ENCODE results near the gene COMMD2.

The COMMD2 gene

DNA sequence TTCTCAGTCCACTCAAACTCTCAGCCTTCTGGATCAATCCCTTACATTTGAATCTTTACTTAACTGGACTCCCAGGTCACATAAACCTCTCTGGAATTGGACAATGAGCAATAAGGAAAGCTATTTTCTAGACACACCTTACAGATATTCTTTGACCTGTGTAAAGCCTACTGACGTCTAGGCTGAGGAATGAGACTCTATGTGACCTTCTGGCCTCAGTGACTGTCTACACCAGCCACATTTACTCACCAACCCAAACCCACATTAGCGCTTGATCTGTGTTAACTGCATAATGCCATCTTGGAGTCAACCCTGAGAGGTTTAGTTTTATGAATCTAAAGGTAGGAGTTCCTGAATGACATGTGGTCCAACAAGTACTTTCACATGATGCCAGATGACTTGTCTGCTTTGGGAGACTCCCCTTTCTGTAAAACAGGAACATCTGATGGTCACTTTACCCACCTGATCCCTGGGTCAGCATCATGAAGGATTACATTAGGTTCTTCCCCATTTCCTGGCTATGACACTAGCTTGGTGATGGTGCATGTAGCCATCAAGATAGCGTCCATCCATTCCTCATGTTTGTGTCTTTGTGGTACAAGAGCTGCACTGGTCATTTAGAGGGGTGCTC is 11.4 kb upstream of the COMMD2 start:
- DNase-seq = no peak

DNA sequence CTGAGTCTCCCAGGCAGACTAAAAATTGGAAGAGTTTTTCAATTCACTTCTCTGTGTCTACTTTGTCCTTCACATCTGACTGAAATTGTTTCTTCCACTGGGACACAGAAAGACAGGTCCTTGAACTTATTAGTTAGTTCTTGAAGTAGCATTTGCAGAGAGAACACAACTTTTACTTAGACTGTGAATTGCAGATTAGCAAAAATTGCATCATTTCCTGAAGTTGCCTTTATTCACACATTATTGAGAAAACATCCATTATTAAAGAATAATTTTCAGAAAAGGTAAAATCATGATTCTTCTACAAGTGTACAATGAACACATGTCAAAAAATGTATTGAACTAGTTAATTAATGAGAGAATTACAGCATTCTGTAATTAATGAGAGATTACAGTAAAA is 1.4 kb upstream of the COMMD2 start:
- DNase-seq = no peak

DNA sequence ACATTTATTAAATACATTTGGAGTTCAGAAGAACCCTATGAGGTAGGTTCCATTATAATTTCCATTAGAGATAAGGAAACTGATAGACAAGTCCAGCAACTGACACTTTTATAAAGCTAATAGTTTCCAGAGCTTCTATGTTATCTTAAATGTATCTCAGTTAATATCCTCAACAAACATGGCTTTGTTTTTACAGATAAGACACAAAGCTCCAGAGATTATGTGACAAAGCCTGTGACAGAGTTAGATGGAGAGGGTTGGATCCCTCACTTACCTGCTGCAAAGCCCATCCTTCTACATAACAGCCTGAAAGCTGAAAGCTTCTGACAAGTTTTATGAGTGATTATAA is 473 bp upstream of the COMMD2 start:
- DNase-seq = no peak

DNA sequence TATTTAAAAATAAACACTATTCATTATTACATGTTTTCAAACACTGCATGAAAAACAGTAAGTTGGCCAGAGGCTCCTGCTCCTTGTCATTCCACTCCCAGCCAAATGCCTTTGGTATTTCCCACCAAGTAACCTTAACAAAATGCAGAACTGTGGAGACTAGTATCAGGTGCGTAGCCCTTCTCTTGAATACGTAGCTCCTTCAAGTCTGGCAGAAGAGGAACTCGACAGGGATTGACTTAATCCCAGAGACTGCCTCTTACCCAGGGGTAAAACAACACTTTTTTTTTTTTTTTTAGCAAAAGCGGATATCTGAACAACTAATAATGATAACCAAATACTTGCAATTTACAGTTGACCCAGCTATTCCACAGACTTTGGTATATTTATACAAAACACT is 738 bp downstream of the COMMD2 start:
- peak; percentile 6 for DNase-seq

DNA sequence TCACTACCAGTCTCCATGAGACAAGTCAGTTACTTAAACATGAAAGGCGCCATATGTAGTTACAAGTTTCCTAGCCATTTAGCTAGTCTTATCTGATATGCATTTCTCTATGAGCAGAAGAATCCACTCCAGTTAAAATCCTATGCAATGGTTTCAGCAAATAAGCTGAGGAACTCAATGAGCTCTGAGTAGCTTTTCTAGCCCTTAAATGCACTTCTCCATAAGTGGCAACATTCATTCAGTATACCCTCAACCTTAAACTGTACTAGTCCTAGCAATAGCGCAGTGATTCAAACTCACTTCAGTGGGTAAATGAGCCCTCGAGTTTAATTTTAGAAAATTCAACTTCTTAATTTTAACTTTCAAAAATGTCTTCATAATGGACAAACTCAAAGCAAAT is 7.7 kb downstream of the COMMD2 start:
- no peak for DNase-seq

DNA sequence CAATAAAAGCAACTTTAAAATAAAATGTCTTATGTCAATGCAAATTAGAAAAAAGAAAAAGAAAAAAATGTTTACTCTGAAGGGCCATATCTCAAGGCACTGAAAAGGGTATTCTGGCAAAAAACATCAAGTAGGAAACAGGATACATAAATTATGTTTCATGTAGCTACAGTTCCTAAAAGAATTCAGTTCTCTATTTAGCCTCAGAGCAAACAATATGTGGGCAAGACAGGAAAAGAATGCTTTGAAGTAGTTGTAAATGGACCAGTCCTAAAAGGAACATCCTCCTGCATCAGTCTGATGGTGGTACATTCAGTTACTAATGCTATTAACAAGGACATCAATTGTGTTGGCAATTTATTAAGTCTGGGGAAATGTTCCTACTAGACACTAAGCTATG is 8.1 kb downstream of the COMMD2 start:
- DNase-seq = no peak

DNA sequence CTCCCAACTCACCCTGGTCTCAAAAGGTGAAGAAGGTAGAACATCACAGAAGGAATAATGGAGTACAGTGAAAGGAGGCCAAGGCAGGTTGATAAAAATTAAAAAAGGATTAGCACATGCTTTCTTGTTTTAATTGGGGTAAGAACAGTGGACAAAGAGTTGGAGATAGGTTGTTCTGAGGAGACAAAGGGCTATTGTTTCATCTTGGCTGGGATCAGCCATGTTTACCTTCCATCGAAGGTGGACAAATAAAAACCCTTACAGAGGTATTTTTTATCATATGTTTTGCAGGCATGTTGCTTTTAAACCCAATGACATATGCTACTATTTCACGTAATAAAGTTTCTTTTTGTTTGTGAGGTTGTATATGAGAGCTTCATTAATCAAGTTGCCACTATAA is 12.9 kb downstream of the COMMD2 start:
- no peak for DNase-seq

DNA sequence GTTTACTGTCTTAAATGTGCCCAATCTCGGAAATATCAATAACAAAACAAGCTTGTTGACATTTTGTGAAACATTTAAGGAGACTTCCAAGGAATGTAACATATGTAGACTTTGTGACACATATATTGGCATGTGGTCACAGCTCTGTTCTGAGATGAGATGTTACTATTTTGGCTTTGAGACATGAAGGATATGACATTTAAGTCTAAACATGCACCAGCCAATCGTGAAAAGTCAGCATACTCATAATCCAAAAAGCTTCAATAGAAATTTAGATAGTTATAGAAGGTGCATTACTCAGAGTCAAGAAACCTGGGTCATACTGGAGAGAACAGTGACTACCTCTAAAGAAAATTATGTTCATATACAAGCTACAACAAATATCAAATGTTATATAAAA is 13.4 kb downstream of the COMMD2 start:
- DNase-seq = no peak

DNA sequence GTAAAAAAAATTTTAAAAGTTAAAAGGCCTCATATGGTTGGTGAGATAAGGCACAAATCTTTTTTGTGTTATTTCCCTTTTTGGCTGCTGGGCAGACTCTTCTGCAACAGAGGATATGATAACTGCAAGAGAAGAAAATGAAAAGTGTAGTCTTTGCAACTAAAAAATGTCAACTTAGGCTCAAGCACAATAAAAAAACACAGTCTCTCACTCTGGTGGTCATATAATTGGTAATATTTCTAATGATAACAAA is 15.4 kb downstream of the COMMD2 start:
- no peak for DNase-seq

DNA sequence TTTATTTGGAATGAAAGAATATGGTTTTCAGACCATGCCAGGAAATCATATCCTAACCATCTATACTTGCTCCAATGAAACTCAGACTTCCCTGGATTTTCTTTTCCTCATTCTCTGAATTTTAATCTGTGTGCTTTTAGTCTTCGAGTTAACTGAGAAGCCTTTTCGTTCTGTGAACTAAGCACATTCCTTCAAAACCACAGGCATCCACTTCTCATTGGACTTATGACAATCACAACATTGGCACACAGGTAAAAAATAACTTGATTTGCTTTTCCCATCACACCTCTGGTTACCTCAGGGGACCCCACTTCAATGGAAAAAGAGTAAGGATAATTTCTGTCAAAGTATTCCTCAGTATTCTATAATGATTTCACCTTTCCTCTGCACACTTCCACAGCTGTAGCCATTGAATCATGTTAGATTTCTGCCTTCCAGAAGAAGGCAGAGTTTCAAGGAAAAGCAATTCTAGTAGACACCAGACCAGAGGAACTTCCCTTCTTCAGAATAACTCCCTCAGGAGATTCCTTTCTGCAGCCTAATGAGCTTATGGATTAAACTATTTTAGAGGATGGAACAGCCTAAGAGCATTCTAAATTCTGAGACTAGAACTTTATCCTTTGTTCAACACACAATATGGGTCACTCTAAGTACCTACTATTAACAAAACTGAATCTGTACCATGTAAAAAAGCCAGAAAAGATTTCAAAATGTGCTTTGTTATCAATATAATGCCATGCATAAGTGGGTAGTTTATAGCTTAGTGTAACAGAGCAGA is 15.9 kb downstream of the COMMD2 start:
- no peak for DNase-seq

DNA sequence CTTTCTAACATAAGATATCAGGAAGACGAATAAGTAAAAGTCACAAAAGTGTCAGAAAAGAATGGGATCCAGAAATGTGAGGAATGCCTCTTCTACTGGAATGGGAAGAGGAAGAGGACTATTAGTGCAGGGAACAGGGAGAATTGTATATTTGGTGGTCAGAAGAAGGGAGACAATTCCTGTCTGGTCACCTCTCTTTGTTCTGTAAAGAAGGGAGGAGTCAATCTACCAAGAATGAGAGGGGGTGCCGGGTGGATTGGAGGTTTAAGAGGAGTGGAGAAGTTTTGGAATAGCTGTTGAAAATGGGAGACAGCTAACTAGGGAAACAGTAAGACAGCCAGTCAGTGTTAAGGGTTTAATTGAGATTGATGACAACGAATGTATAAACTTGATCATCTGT is 20.1 kb downstream of the COMMD2 start:
- DNase-seq = no peak

DNA sequence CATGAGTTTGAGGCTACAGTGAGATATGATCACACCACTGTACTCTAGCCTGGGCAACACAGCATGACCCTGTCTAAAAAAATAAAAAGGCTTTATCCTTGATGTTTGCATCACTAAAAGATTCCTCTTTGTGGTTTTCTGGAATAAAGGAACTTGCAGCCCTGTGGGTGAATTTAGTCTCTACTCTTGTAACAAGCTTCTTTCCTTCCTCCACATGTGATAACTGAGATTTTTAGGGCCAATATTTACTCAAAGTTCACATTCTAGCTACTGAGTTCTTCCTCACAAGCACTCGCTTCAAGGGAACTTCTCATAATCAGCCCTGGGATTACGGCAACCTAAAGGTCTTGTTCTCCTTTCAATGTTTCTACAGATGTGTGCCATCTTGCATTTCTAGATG is 24.6 kb downstream of the COMMD2 start:
- DNase-seq = no peak

DNA sequence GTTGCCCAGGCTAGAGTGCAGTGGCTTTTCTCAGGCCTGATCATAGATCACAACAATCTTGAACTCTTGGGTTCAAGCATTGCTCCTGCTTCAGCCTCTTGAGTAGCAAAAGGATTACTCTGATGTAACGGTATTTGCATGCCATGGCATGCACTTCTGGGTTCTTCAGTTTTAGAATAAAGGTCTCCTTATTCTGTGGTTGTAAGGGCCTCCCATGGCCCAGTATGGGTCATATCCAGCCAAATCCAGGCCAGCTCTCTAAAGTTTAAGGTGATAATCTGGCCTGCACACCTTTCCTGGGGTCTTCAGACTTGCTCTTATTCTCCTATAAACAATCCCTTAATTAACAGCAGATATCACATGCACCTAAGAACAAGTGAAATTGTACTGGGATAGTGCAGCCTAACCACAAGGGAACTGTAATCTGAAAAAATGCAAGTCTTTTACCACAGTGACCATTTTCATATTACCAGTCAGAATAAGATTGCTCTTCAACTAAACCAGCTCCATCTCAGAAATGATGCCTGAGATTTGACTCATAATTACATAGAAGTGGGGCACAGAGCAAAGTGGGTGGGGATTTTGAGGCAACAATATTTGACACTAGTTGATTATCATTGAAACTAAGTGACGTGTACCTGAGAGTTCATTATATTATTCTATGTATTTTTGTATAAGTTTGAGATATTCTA is 25.4 kb downstream of the COMMD2 start:
- DNase-seq = no peak

DNA sequence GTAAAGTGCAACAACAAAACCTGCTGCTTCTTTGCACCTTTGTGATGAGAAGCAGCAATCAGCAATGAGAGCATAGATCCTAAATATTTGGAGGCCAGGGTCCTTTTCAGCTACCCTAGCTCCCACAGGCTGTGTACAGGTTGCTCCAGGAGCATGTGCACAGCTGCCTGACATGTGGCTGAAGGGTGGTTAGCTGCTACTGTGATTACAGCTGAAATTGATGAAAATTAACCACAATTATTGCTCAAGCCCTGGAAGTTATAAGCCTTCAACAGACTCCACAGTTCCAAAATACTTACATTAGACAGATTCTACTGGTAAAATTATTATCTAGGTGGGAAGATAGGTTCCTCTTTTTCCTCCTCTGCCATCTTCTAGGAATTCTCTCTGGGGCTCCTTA is 28.5 kb downstream of the COMMD2 start:
- no peak for DNase-seq

DNA sequence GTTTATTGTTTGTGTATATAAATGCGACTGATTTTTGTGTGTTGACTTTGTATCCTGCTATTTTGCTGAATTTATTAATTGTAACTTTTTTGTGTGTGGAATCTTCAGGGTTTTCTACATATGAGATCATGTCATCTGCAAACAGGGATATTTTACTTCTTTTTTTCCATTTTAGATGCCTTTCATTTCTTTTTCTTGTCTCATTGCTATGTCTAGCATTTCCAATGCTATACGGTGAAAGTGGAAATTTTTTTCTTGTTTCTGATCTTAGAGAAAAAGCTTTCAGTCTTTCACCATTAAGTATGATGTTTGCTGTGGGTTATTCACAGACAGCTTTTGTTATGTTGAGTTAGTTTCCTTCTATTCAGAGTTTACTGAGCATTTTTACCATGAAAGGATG is 31.4 kb downstream of the COMMD2 start:
- DNase-seq = no peak

DNA sequence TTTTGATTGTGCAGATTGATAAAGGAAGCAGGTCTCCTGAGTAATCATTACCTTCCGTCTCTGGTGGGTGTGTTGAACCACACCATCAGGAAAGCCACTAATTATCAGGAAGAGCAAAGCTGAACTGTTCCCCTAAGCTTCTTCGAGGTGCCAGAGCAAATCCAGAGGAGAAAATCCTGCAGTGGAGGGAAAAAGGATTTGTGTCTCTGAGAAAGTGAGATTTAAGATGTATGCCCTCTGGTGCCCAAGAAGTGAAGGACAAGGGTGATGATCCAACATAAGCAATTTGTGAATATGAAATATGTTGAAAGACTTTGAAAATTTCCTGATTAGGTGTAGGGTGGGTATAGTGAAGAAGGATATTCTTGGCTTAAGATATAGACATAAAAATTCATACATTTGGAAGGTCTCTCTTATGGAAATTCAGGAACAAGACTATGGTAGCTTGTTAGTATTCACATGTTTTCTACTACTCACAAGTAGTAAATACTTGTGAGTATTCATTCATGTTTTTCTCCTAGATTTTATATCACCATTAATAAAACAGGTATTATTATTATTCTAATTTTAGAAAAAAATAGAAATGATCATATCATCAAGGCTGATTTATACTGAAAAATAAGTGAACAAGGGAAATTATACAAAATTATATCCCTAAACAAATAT is 34.8 kb downstream of the COMMD2 start:
- DNase-seq = peak; percentile 26

DNA sequence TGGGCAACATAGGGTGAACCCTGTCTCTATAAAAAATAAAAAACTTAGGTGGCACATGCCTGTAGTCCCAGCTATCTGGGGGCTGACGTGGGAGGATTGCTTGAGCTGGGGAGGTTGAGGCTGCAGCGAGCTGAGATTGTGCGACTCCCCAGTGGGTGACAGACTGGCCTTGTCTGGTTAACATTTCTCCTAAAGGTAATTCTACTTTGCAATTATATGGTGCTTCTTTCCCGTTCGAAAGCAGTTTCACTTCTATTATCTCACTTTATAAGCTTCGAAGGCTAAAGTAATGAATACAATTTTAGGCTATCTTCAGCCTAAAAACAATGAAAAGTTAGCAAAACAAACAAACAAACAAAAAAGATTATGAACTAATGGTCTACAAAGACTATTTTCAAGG is 35.3 kb downstream of the COMMD2 start:
- DNase-seq = no peak

DNA sequence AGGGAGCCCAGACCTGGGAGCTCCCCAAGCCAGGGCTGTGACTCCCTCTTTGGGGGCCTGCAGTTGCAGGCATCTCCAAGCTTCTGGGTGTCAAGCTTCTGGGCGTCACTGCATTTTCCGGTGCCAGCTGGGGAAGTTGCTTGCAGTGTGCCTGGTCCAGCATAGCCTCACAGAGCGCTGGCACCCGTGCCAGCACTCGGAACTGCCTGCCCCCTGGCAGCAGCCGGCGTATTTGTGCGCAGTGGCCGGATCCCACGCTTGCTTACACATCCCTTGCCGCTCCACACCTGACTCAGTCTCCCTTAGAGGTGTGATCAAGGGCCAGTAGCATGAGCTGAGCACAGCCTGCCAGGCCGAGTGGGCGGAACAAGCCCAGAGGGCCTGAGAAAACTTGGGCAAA is 37.0 kb downstream of the COMMD2 start:
- no peak for DNase-seq

DNA sequence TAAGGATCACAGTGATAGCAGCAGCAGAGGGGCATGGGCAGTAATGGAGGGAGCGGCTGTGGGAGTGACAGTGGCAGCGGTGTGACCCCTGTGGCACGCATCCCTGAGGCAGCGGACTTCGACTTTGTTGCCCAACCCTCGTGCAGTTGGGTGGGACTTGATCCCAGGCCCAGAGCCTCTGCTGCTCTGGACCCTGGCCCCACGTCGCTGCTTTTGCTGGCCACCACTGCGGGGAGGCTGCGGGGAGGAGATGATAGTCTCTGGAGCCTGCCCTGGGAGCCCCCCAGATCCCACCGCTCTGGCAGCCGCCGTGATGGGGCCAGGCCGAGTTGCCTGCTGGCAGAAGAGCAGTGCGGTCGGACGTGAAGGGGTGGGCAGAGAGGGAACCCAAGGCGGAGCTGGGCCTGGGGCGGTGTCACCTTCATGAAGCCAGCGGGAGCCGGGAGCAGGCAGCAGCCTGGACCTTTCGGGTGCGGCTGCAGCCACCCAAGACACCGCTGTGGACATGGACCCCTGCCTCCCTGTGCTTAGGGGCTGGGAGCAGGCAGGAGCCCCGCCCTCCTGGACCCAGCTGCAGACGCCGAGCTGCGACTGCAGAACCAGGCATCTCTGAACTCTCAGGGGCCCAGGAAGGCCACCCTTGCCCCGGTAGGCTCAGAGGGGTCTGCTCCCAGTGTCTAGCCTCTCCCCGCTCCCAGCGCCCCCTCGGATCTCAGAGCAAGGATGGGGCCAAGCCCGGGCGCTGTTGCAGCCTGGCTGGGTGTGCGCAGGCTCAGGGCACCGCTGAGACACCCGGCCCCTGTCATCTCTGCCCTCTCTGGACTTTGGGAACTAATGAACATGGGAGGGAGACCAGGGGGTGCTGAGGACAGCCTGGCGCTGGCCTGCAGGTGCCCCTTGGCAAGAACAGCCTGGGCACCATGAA is 38.3 kb downstream of the COMMD2 start:
- DNase-seq = no peak

DNA sequence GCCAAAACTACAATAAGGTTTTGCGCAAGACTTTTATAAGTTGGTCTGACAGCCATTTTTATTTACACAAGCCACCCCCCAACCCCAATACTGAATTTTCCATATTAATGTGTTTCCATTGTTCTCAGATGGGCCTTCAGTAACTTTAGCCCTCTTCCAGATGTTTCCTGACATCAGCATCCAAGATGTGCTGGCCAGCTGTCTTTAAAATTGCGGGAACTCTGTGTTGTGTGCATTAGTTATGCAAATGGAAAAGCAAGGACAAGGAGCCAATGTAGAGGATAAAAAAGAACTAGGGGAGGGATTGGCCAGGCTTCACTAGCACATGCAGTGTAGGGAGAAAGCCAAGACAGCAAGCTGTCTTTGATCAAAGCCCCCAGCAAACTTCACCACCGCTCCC is 45.4 kb downstream of the COMMD2 start:
- DNase-seq = no peak

DNA sequence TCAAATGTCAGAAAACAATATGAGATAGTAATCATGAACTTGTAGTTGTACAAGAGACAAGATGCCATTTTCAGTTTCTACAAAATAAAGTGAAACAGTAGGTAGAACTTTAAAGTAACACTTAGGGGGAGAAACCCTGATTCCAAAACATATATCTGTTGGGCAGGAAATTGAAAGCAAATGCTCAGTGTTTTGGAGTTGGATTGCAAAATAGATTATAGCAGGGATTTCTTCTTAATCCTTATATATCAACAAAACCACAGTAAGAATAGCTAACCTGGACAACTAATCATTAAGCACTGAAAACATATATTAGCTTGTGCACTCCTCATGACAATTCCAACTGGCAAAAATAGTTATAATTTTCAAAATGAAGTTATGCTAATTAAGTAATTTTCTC is 46.9 kb downstream of the COMMD2 start:
- no peak for DNase-seq

DNA sequence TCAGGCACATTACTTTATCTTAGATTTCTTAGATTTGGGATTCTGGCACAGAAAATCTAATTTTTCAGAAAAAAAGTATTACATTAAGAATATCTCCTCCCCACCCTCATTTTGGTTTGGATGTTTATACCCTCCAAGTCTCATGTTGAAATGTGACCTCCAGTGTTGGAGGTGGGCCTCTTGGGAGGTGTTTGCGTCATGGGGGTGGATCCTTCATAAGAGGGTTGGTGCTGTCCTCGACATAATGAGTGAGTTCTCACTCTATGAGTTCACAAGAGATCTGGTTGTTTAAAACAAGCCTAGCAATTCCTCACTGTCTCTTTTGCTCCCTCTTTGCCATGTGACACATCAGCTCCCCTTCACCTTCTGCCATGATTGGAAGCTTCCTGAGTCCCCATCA is 48.8 kb downstream of the COMMD2 start:
- no peak for DNase-seq

All from CD4-positive, alpha-beta T cell treated with Interleukin-12 subunit alpha and Interleukin-12 subunit beta, for 1 hour (primary cell).